BLaER1 treated with 17β-estradiol and CSF1 and Interleukin-3, amounts not matched to agents 10 nM and 100 nM (cell line): ENCODE measurements around the gene LRRC7.

Experiments used
- H3K27ac ChIP-seq, 11 experiments: shearing (Covaris generic); formaldehyde crosslinking; 2 replicates each; pipeline ENCODE4 v1.8.1; 2022
- H3K27me3 ChIP-seq, 11 experiments: shearing (Covaris generic); formaldehyde crosslinking; 2 replicates each; pipeline ENCODE4 v1.8.1; 2022
- H3K36me3 ChIP-seq, 11 experiments: shearing (Covaris generic); formaldehyde crosslinking; 2 replicates each; pipeline ENCODE4 v1.8.1; 2022
- H3K4me1 ChIP-seq, 10 experiments: shearing (Covaris generic); formaldehyde crosslinking; 2 replicates each; pipeline ENCODE4 v1.8.1; 2022
- H3K4me2 ChIP-seq, 11 experiments: shearing (Covaris generic); formaldehyde crosslinking; 2 replicates each; pipeline ENCODE4 v1.8.1; 2022
- H3K4me3 ChIP-seq, 10 experiments: shearing (Covaris generic); formaldehyde crosslinking; 2 replicates each; pipeline ENCODE4 v1.8.1; 2022
- H3K9ac ChIP-seq, 11 experiments: shearing (Covaris generic); formaldehyde crosslinking; 2 replicates each; pipeline ENCODE4 v1.8.1; 2022
- H3K9me3 ChIP-seq, 11 experiments: shearing (Covaris generic); formaldehyde crosslinking; replicated peaks in 1 of 11; 2 replicates each; pipeline ENCODE4 v1.8.1; 2022
- H4K20me1 ChIP-seq, 11 experiments: shearing (Covaris generic); formaldehyde crosslinking; 2 replicates each; pipeline ENCODE4 v1.8.1; 2022
- Cebpa-rat ChIP-seq, 11 experiments: shearing (Covaris generic); IDR thresholded peaks; 2 replicates each; pipeline ENCODE4 v1.8.1; 2022

Gene LRRC7

DNA sequence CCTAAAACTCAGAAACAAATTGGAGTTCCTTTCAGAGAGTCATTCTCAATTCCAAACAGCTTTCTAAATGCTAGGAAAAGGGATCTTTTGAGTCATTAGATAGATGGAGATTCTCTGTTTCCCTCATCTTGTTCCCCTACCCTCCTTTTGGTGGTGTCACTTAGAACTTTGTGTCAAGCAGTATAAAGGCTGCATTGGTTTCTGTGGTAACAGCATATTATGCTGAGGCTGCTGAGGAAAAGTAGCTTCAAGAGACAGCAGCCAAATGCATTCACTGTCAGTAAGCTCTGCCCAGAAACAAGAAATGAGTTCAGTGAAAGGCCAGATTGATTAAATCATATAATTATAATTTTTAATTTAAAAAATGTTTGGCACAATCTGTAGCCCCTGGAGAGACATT, 493.5 kb downstream of the LRRC7 start:
- no peak overlapping the region for H3K9ac ChIP-seq
- no peaks in the 10 kb centered on the region for H4K20me1 ChIP-seq
- no peak overlapping the region for H3K4me3 ChIP-seq
- no peak overlapping the region for H3K27ac ChIP-seq
- H3K9me3 ChIP-seq = no peaks in the 10 kb centered on the region
- no peak for TF ChIP-seq Cebpa-rat (IDR thresholded peaks at IDR 0.05)
- no peaks in the 10 kb centered on the region for H3K4me1 ChIP-seq
- H3K4me2 ChIP-seq = no peak overlapping the region
- H3K36me3 ChIP-seq = no peaks in the 10 kb centered on the region
- no peaks in the 10 kb centered on the region for H3K27me3 ChIP-seq

DNA sequence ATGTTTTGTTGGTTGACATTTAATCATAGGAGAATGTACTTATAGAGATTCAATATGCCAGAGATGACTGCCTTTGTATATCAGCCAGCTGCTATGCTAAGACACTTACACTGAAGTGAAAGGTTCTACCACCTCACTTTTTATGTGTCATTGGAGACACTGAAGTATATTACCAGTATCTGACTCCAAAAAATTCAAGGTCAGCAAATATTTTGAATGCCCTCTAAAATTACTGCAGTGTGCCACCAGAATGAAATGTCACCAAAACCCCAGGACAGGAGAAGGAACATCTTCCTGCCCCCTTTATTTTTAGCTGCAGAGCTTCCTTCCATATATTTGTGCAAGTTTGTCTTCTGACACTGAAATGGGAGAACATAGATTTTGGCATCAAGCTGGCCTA, 496.1 kb downstream of the LRRC7 start:
- TF ChIP-seq Cebpa-rat (IDR thresholded peaks at IDR 0.05) = no peak
- H3K27me3 ChIP-seq = no peaks in the 10 kb centered on the region

DNA sequence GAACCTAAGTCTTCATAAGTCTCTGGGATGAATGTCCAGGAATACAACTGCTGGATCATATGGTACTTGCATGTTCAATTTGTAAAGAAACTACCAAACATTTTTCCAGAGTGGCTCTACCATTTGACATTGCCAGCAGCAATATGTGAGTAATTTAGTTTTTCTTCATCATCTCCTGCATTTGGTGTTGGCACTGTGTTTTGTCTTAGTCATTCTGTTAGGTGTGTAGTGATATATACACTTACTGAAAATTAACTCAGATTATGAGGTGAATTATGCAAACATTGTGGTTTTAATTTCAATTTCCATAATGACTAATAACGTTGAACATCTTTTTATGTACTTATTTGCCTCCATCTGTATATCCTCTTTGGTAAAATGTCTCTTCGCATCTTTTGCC, 499.0 kb downstream of the LRRC7 start:
- no peak for TF ChIP-seq Cebpa-rat (IDR thresholded peaks at IDR 0.05)
- no peak overlapping the region for H3K27ac ChIP-seq
- no peaks in the 10 kb centered on the region for H3K9me3 ChIP-seq
- no peaks in the 10 kb centered on the region for H4K20me1 ChIP-seq
- no peak overlapping the region for H3K4me2 ChIP-seq
- H3K27me3 ChIP-seq = no peaks in the 10 kb centered on the region
- H3K9ac ChIP-seq = no peak overlapping the region
- H3K36me3 ChIP-seq = no peaks in the 10 kb centered on the region
- H3K4me3 ChIP-seq = no peak overlapping the region
- H3K4me1 ChIP-seq = peaks cover 0 to 3% (median 0%) of the 10 kb centered on the region in 10 experiments; a peak in 3 of 20 replicates

More for the DNA sequence above, 496.1 kb downstream of the LRRC7 start:
- Histone ChIP-seq H3K4me1 (no peaks in the 10 kb centered on the region), H3K4me2 (no peak overlapping the region), H3K4me3 (no peak overlapping the region), H3K9me3 (no peaks in the 10 kb centered on the region), H3K36me3 (no peaks in the 10 kb centered on the region), H3K9ac (no peak overlapping the region), H3K27ac (no peak overlapping the region), H4K20me1 (no peaks in the 10 kb centered on the region)

DNA sequence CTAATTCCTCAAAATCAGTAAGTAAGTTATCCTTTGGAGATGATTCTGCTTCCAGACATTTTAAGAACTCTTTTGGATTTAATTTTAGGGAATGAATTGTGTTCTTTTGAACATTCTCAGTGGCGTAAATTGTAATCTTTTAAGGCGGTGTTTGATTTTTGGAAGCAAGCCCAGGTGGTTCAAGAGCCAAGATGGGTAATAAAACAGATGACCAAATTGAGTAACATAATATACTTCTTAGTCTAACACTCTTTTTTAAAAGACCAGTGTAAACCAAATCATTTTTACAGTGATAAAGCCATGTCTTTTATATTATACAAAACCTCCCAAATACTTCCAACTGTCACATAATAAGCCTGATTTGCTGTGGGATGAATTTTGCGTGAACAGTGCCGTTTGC, 503.9 kb downstream of the LRRC7 start:
- peaks cover 0 to 13% (median 7%) of the 10 kb centered on the region in 10 experiments; a peak in 13 of 20 replicates for H3K4me1 ChIP-seq
- no peaks in the 10 kb centered on the region for H4K20me1 ChIP-seq
- H3K4me2 ChIP-seq = peak overlapping the region in 2 of 11 experiments; percentile 7 to 38; a peak in 1 of 22 replicates
- no peaks in the 10 kb centered on the region for H3K27me3 ChIP-seq
- no peaks in the 10 kb centered on the region for H3K36me3 ChIP-seq
- no peak overlapping the region for H3K4me3 ChIP-seq
- no peak overlapping the region for H3K9ac ChIP-seq
- no peaks in the 10 kb centered on the region for H3K9me3 ChIP-seq
- TF ChIP-seq Cebpa-rat (IDR thresholded peaks at IDR 0.05) = no peak
- no peak overlapping the region for H3K27ac ChIP-seq

DNA sequence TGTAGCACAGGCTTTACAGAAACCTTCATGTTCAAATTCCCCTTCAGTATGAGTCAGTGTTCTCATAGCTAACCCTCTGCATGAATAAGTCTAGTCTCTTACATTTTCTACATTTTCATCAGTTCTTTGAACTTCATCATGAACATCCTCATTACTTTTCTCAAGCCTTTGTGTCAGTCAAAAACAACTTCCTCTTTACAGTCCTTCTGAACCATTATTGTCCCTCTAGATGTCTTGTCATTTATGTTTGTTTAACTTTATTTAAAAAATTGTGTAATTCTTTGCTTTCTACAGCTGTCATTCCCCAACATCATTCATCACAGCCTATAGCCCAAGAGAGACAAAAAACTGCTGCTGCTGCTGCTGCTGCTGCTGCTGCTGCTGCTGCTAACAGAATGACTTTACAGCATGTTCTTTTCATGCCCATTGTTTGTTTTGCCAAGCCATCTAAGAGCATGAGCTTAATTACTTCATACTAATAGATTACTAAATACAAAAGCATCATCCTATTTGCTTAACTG, 504.6 kb downstream of the LRRC7 start:
- no peaks in the 10 kb centered on the region for H4K20me1 ChIP-seq
- no peak overlapping the region for H3K9ac ChIP-seq
- H3K36me3 ChIP-seq = no peaks in the 10 kb centered on the region
- H3K27ac ChIP-seq = no peak overlapping the region
- H3K4me3 ChIP-seq = no peak overlapping the region
- H3K4me2 ChIP-seq = peak overlapping the region in 2 of 11 experiments; percentile 7 to 38; a peak in 1 of 22 replicates
- no peak for TF ChIP-seq Cebpa-rat (IDR thresholded peaks at IDR 0.05)
- H3K4me1 ChIP-seq = peaks cover 0 to 15% (median 10%) of the 10 kb centered on the region in 10 experiments; a peak in 13 of 20 replicates
- H3K9me3 ChIP-seq = no peaks in the 10 kb centered on the region
- H3K27me3 ChIP-seq = no peaks in the 10 kb centered on the region

DNA sequence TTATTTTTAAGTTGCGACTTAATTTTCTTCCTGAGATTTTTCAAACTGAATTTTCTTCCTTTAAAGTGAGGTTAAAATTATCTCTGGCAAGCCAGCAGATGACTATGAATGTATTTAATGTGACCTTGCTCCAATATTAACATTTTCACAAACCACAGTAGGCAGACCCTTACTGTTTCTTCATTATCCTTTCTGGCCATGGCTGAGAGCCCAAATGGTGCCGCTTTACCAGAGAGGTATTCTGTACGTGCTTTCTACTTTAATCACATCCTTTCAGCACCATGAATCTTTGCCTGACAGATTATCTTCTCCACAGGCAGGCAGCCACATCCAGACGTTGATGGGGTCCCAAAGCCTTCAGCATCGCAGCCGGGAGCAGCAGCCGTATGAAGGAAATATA, 508.0 kb downstream of the LRRC7 start:
- Histone ChIP-seq H3K27ac (no peak overlapping the region), H3K36me3 (no peaks in the 10 kb centered on the region), H3K9ac (no peak overlapping the region), H3K4me1 (peaks cover 0 to 15% (median 10%) of the 10 kb centered on the region in 10 experiments; a peak in 13 of 20 replicates), H3K27me3 (no peaks in the 10 kb centered on the region), H4K20me1 (no peaks in the 10 kb centered on the region), H3K4me3 (no peak overlapping the region), H3K4me2 (peak overlapping the region in 4 of 11 experiments; percentile 28 to 55 (median 34); a peak in 5 of 22 replicates), H3K9me3 (no peaks in the 10 kb centered on the region)
- TF ChIP-seq Cebpa-rat (IDR thresholded peaks at IDR 0.05) = no peak

DNA sequence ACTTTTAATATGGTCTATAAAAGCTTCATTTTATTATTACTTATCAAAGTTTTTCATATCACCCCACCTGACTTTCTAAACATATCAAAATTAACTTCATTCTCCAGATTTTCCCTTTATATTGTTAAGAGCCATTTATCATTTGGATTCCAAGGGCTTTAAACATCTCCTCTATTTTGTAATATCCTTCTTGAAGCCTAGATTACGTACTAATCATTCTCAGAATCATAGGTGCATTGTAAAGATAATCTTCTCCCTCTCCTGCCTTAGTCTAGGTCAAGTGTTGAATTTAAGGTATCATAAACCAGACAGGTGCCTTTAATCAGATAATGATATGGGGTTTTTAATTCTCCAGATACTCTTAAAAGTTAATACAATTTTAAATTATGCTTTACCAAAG, 509.3 kb downstream of the LRRC7 start:
- H3K36me3 ChIP-seq = no peaks in the 10 kb centered on the region
- H3K4me1 ChIP-seq = peaks cover 0 to 15% (median 10%) of the 10 kb centered on the region in 10 experiments; a peak in 15 of 20 replicates
- H3K27me3 ChIP-seq = no peaks in the 10 kb centered on the region
- no peak overlapping the region for H3K9ac ChIP-seq
- no peaks in the 10 kb centered on the region for H3K9me3 ChIP-seq
- no peak overlapping the region for H3K27ac ChIP-seq
- no peaks in the 10 kb centered on the region for H4K20me1 ChIP-seq
- no peak for TF ChIP-seq Cebpa-rat (IDR thresholded peaks at IDR 0.05)
- peak overlapping the region in 2 of 11 experiments; percentile 28 to 34; a peak in 4 of 22 replicates for H3K4me2 ChIP-seq
- no peak overlapping the region for H3K4me3 ChIP-seq

DNA sequence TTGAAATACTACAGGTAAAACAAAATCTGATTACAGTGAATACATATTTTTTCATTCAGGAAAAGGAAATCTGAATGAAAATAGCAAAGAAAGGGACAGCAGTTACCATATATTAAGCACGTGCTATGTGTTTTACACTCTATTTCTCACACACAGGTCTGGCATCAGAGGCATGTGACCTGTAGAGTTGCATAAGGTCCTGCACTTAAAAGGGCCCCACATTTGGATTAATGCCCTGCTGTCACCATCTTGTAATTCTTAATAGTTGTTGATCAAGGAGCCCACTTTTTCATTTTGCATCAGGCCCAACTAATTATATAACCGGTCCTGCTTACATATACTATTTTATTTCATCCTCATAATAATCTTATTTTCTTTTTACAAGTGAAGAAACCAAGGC, 511.8 kb downstream of the LRRC7 start:
- H3K36me3 ChIP-seq = no peaks in the 10 kb centered on the region
- no peaks in the 10 kb centered on the region for H3K27me3 ChIP-seq
- H4K20me1 ChIP-seq = no peaks in the 10 kb centered on the region
- peaks cover 5 to 10% (median 9%) of the 10 kb centered on the region in 11 experiments; a peak in 17 of 22 replicates for H3K9me3 ChIP-seq
- no peak overlapping the region for H3K27ac ChIP-seq
- H3K4me1 ChIP-seq = peaks cover 14 to 30% (median 25%) of the 10 kb centered on the region in 10 experiments; a peak in 18 of 20 replicates
- no peak overlapping the region for H3K4me2 ChIP-seq
- no peak overlapping the region for H3K9ac ChIP-seq
- H3K4me3 ChIP-seq = no peak overlapping the region
- no peak for TF ChIP-seq Cebpa-rat (IDR thresholded peaks at IDR 0.05)

DNA sequence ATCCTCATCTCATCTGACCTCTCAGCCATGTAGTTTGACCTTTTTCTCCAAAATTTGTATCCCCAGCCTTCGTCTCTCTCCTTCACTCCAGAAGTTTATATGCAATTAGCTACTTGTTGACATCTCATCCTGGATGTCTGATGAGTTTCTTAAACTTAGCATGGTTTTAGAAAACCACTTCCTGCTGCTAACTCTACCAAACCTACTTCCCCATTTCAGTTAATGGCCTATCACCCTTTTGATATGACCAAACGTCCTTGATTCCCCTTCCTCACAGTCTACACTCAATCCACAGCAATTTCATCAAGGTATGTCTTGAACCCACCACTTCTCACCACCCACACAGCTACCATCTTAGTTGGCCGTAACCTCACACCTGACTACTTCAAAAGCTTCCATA, 515.8 kb downstream of the LRRC7 start:
- no peaks in the 10 kb centered on the region for H4K20me1 ChIP-seq
- H3K36me3 ChIP-seq = no peaks in the 10 kb centered on the region
- peaks cover 7 to 31% (median 16%) of the 10 kb centered on the region in 10 experiments; a peak in 18 of 20 replicates for H3K4me1 ChIP-seq
- no peak for TF ChIP-seq Cebpa-rat (IDR thresholded peaks at IDR 0.05)
- no peak overlapping the region; a peak in 1 of 20 replicates for H3K4me3 ChIP-seq
- peaks cover 5 to 20% (median 10%) of the 10 kb centered on the region in 11 experiments; a peak in 17 of 22 replicates for H3K9me3 ChIP-seq
- peak overlapping the region in 1 of 11 experiments; percentile 43; a peak in 2 of 22 replicates for H3K9ac ChIP-seq
- H3K27me3 ChIP-seq = no peaks in the 10 kb centered on the region
- peak overlapping the region in 9 of 11 experiments; percentile 8 to 77 (median 47); a peak in 15 of 22 replicates for H3K27ac ChIP-seq
- H3K4me2 ChIP-seq = peak overlapping the region; percentile 2 to 65 (median 49); a peak in 21 of 22 replicates
